Muscle of arm (tissue), 12 donors: Measurements from ENCODE around the gene ZNF878. TPM values are rescaled to one million over a fixed set of nuclear protein-coding genes. Genes with fewer than 3 reads are reported as not detected.

Experiments
- DNase-seq: peaks from one replicate; pipeline ENCODE4 v3.0.0-alpha.2; 2013
- polyA plus RNA-seq, 12 donors: library from polyadenylated mRNA; unstranded; fragments of 120-200 nt; gene quantifications; one replicate each; pipeline ENCODE4 v1.2.1, GENCODE V29; 2013; ENCODE audit not compliant: insufficient read length in 12 of 12

Gene ZNF878
- polyA plus RNA-seq, 12 donors, result 0.18 to 0.92 (median 0.52) TPM; not detected in 2

- peak; percentile 90 for DNase-seq
Measured at GRCh38 chr19:12035220-12036172, 17.3 kb downstream of the ZNF878 start, which contains the start of gene ZNF433. Gene ZNF433, minus strand, starts transcription at chr19:12035679. Its CDS starts 140 bp downstream, at chr19:12035539.

GRCh38 chr19:12034620-12035019 lies 18.1 kb downstream of the ZNF878 start:
- DNase-seq, result no peak

- no peak for DNase-seq
Measured at GRCh38 chr19:12034198-12034597, 18.6 kb downstream of the ZNF878 start.

- no peak for DNase-seq
Measured at GRCh38 chr19:12015753-12016116, 37.0 kb downstream of the ZNF878 start.

- no peak for DNase-seq
Measured at GRCh38 chr19:12015015-12015752, 37.6 kb downstream of the ZNF878 start.

- no peak for DNase-seq
Measured at GRCh38 chr19:12000152-12000981, 52.4 kb downstream of the ZNF878 start.

GRCh38 chr19:11995174-11995573 lies 57.6 kb downstream of the ZNF878 start:
- no peak for DNase-seq

Other genes with a start within 250 kb of the ZNF878 start
- 10 to 100 TPM in 2 of 12 donors, 1 to 10 TPM in 9, not detected in 1; 3.8 to 14.2 (median 6.1) TPM for gene ZNF440, start 238.7 kb downstream of the ZNF878 start, polyA plus RNA-seq
- 10 to 100 TPM in 1 of 12 donors, 1 to 10 TPM in 10, not detected in 1; 2.9 to 11.7 (median 5.5) TPM for gene ZNF439, start 204.2 kb downstream of the ZNF878 start, polyA plus RNA-seq
- 10 to 100 TPM in 1 of 12 donors, 1 to 10 TPM in 10, not detected in 1; 2.8 to 10.5 (median 3.9) TPM for gene ZNF69, start 165.2 kb downstream of the ZNF878 start, polyA plus RNA-seq
- 10 to 100 TPM in 4 of 12 donors, 1 to 10 TPM in 7, not detected in 1; 4.3 to 14.4 (median 8.1) TPM for gene ZNF700, start 127.9 kb downstream of the ZNF878 start, polyA plus RNA-seq
- 1 to 10 TPM in 10 of 12 donors, not detected in 2; 1.2 to 4.2 (median 2.2) TPM for gene ZNF763, start 87.9 kb downstream of the ZNF878 start, polyA plus RNA-seq
- 1 to 10 TPM in 10 of 12 donors, not detected in 2; 2.9 to 7.7 (median 4.8) TPM for gene ZNF433, start 17.3 kb downstream of the ZNF878 start, polyA plus RNA-seq
- 10 to 100 TPM in 9 of 12 donors, 1 to 10 TPM in 3; 8.4 to 62.7 (median 11.7) TPM for gene ZNF844, start 11.8 kb upstream of the ZNF878 start, polyA plus RNA-seq
- 1 to 10 TPM in 9 of 12 donors, under 1 TPM in 1, not detected in 2; 0.96 to 2.7 (median 1.9) TPM for gene ZNF20, start 87.4 kb upstream of the ZNF878 start, polyA plus RNA-seq
- 1 to 10 TPM in 10 of 12 donors, not detected in 2; 3.9 to 7.5 (median 6.0) TPM for gene ZNF625, start 103.8 kb upstream of the ZNF878 start, polyA plus RNA-seq
- gene ZNF136, start 110.1 kb upstream of the ZNF878 start, polyA plus RNA-seq, result 10 to 100 TPM in 2 of 12 donors, 1 to 10 TPM in 9, not detected in 1; 6.0 to 10.9 (median 8.6) TPM
- 10 to 100 TPM in 7 of 12 donors, 1 to 10 TPM in 4, not detected in 1; 7.3 to 14.1 (median 10.9) TPM for gene ZNF44, start 241.9 kb upstream of the ZNF878 start, polyA plus RNA-seq